Measurements from ENCODE around the gene PLEKHG4B.

GRCh38 chr5:74503-75109 lies 17.4 kb upstream of the PLEKHG4B start:
- TF ChIP-seq CTCF (IDR thresholded peaks at IDR 0.05; ENCODE audit: low read length) (no peak), EZH2 (optimal IDR thresholded peaks at IDR 0.05; ENCODE audit: low read depth, low read length) (no peak)

Measured in MM.1S (cell line).